ENCODE measurements around the gene FHIP2A.
"Not testable (repeated sequence)": the region's sequence is repeated elsewhere in the genome, so short reads cannot be mapped to it uniquely, and the experiment has no call there.

The FHIP2A gene

GRCh38 chr10:114854906-114855305 is 33.3 kb downstream of the FHIP2A start:
- no peak for DNase-seq (ENCODE audit: low read depth, low spot score)
- H3K4me3 ChIP-seq (ENCODE audit: low read length), result no peak overlapping the region

GRCh38 chr10:114855776-114856543 is 34.4 kb downstream of the FHIP2A start:
- DNase-seq (ENCODE audit: low read depth, low spot score), result no peak
- H3K4me3 ChIP-seq (ENCODE audit: low read length), result no peak overlapping the region

- peak; percentile 17 for DNase-seq (ENCODE audit: low read depth, low spot score)
- H3K4me3 ChIP-seq (ENCODE audit: low read length), result no peak overlapping the region
These were observed 35.1 kb downstream of the FHIP2A start for GRCh38 chr10:114856544-114857287.

- H3K4me3 ChIP-seq (ENCODE audit: low read length); DNase-seq (ENCODE audit: low read depth, low spot score): not testable (repeated sequence)
These were observed 35.6 kb downstream of the FHIP2A start for GRCh38 chr10:114857288-114857565.

GRCh38 chr10:114857922-114858629 is 36.5 kb downstream of the FHIP2A start:
- no peak for DNase-seq (ENCODE audit: low read depth, low spot score)
- no peak overlapping the region for H3K4me3 ChIP-seq (ENCODE audit: low read length)

- H3K4me3 ChIP-seq (ENCODE audit: low read length), result no peak overlapping the region
- no peak for DNase-seq (ENCODE audit: low read depth, low spot score)
These were observed 37.6 kb downstream of the FHIP2A start for GRCh38 chr10:114859222-114859621.

GRCh38 chr10:114862456-114862855 is 40.9 kb downstream of the FHIP2A start:
- no peak for DNase-seq (ENCODE audit: low read depth, low spot score)
- H3K4me3 ChIP-seq (ENCODE audit: low read length), result no peak overlapping the region

- H3K4me3 ChIP-seq (ENCODE audit: low read length), result no peak overlapping the region
- DNase-seq (ENCODE audit: low read depth, low spot score), result no peak
These were observed 45.8 kb downstream of the FHIP2A start for GRCh38 chr10:114867365-114867764.

GRCh38 chr10:114868870-114869519 is 47.4 kb downstream of the FHIP2A start:
- no peak for DNase-seq (ENCODE audit: low read depth, low spot score)
- H3K4me3 ChIP-seq (ENCODE audit: low read length), result no peak overlapping the region

- no peak for DNase-seq (ENCODE audit: low read depth, low spot score)
- H3K4me3 ChIP-seq (ENCODE audit: low read length), result no peak overlapping the region
These were observed 47.9 kb downstream of the FHIP2A start for GRCh38 chr10:114869520-114869892.

GRCh38 chr10:114870486-114870885 is 48.9 kb downstream of the FHIP2A start:
- H3K4me3 ChIP-seq (ENCODE audit: low read length), result no peak overlapping the region
- DNase-seq (ENCODE audit: low read depth, low spot score), result no peak

GRCh38 chr10:114871379-114871778 is 49.8 kb downstream of the FHIP2A start:
- H3K4me3 ChIP-seq (ENCODE audit: low read length), result no peak overlapping the region
- no peak for DNase-seq (ENCODE audit: low read depth, low spot score)

Measured in Jurkat, Clone E6-1 (cell line).